ENCODE measurements around the gene CCNL1. TPM values are rescaled to one million over a fixed set of nuclear protein-coding genes. Genes with fewer than 3 reads are reported as not detected.

Gene CCNL1
- total and polyA plus RNA-seq, 8 donors, result 30.2 to 149 (median 43.5) TPM

- H3K27me3 ChIP-seq, result no peaks in the 10 kb centered on the region
- intact Hi-C loops (cut with DNase I), result no loop called here
- H3K36me3 ChIP-seq, result no peaks in the 10 kb centered on the region
- 94 to 95% methylated on average over 5 of the region's 5 CpGs for WGBS, 2 donors
- peak overlapping the region; percentile 73 to 88 (median 80) for H3K27ac ChIP-seq
- H3K4me1 ChIP-seq, result peaks cover 34 to 66% (median 58%) of the 10 kb centered on the region in 3 donors
- ATAC-seq (no peak), FAIRE-seq (no peak), DNase-seq (no peak)
- H3K4me3 ChIP-seq, result no peak overlapping the region
- no peaks in the 10 kb centered on the region for H3K9me3 ChIP-seq
- TF ChIP-seq CTCF (IDR thresholded peaks at IDR 0.05), result no peak
Measured at GRCh38 chr3:157127268-157127667, 32.7 kb downstream of the CCNL1 start.

- Histone ChIP-seq H3K4me1 (peaks cover 38 to 72% (median 67%) of the 10 kb centered on the region in 3 donors), H3K9me3 (no peaks in the 10 kb centered on the region), H3K27ac (peak overlapping the region; percentile 35 to 88 (median 80)), H3K27me3 (no peaks in the 10 kb centered on the region), H3K4me3 (no peak overlapping the region), H3K36me3 (no peaks in the 10 kb centered on the region)
- intact Hi-C loops (cut with DNase I), result no loop called here
- DNase-seq, result no peak
- no peak for TF ChIP-seq CTCF (IDR thresholded peaks at IDR 0.05)
- 90 to 96% methylated on average over 1 of the region's 1 CpG for WGBS, 2 donors
- no peak for ATAC-seq
- no peak for FAIRE-seq
Measured at GRCh38 chr3:157126365-157126764, 33.6 kb downstream of the CCNL1 start.

GRCh38 chr3:157125101-157125500, 34.8 kb downstream of the CCNL1 start:
- no peak overlapping the region for H3K4me3 ChIP-seq
- no peaks in the 10 kb centered on the region for H3K9me3 ChIP-seq
- DNase-seq (no peak), FAIRE-seq (no peak), ATAC-seq (no peak)
- no peaks in the 10 kb centered on the region for H3K36me3 ChIP-seq
- TF ChIP-seq CTCF (IDR thresholded peaks at IDR 0.05), result no peak
- intact Hi-C loops (cut with DNase I), result no loop called here
- H3K27me3 ChIP-seq, result no peaks in the 10 kb centered on the region
- H3K4me1 ChIP-seq, result peaks cover 44 to 67% (median 66%) of the 10 kb centered on the region in 3 donors
- H3K27ac ChIP-seq, result peak overlapping the region in 3 of 4 donors; percentile 16 to 88 (median 86)

GRCh38 chr3:157123621-157124020, 36.3 kb downstream of the CCNL1 start:
- intact Hi-C loops (cut with DNase I), result no loop called here
- H3K4me3 ChIP-seq, result no peak overlapping the region
- ATAC-seq (no peak), FAIRE-seq (no peak), DNase-seq (no peak)
- no peaks in the 10 kb centered on the region for H3K9me3 ChIP-seq
- H3K4me1 ChIP-seq, result peaks cover 45 to 68% (median 65%) of the 10 kb centered on the region in 3 donors
- TF ChIP-seq CTCF (IDR thresholded peaks at IDR 0.05), result no peak
- H3K36me3 ChIP-seq, result no peaks in the 10 kb centered on the region
- H3K27me3 ChIP-seq, result no peaks in the 10 kb centered on the region
- H3K27ac ChIP-seq, result no peak overlapping the region

- FAIRE-seq (no peak), ATAC-seq (no peak), DNase-seq (no peak)
- Histone ChIP-seq H3K27ac (peak overlapping the region in 1 of 4 donors; percentile 86), H3K36me3 (no peaks in the 10 kb centered on the region), H3K4me1 (peaks cover 42 to 61% (median 59%) of the 10 kb centered on the region in 3 donors), H3K9me3 (no peaks in the 10 kb centered on the region), H3K4me3 (no peak overlapping the region), H3K27me3 (no peaks in the 10 kb centered on the region)
- WGBS, 2 donors, result 64 to 68% methylated on average over 3 of the region's 3 CpGs
- intact Hi-C loops (cut with DNase I), result no loop called here
- TF ChIP-seq CTCF (IDR thresholded peaks at IDR 0.05), result no peak
Measured at GRCh38 chr3:157122832-157123427, 37.0 kb downstream of the CCNL1 start.
